Measurements from ENCODE around the gene GRHL3.

Gene GRHL3

DNA sequence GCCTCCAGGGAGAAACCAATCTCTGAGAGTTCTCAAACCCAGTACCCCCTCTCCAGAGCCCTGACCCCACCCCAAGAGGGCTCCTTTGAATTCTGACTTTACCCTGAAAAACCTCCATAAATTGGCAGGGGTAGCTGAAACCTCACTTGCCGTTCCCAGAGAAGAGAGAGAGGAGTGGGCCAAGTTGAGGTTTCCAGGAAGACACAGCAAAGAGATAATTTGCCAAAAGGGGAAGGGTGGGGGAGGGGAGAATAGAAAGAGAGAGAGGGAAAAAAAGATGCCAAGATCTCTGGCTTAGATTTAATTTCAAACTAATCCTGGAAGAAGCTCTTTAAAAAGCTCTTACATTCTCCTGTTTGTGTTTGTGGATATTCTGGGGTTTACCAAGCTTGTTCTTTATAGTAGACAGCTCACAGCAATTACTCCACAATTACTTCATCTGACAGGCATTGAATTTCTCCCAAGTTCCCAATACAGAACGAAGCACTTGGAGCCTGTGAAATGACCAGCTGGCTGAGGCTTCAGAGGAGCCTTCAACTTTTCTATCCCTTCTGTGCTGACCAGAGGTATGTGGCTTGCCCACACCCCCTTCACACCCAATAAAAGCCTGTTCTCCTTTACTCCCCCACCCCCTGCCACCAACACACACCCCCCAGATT lies 1.1 kb upstream of the GRHL3 start:
- DNase-seq (ENCODE audit: low read depth in 3 of 3): no peak

DNA sequence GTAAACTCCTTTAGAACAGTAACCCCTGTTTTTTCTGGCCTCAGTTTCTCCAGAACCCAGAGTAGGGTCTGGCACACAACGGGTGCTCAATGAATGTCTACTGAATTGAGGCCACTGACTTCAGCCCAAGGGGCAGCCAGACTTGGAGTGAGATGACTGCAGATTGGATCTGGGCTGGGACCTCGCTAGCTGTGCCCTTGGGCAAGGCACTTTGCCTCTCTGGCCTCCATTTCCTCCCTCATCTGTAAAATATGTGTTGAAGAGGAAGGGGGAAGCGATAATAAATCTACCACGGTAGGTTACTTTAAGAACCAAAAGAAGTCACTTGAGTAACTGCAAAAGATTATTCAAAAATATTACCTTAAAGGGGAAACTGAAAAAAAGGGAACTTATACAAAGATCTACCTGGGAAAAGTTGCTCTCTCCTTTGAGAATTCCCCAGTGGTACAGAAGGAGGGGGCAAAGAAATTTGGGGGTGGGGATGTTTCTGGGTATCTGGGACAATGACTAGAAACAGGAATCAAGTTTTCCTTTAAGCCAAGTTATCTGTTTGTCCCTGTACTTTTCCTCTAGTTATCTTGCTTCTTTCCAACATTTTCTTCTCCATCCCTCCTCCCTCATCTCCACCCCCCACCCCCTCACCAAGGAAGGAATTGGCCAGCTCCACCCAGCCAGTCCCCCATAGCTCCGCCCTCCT lies 394 bp upstream of the GRHL3 start:
- DNase-seq (ENCODE audit: low read depth in 3 of 3): no peak

DNA sequence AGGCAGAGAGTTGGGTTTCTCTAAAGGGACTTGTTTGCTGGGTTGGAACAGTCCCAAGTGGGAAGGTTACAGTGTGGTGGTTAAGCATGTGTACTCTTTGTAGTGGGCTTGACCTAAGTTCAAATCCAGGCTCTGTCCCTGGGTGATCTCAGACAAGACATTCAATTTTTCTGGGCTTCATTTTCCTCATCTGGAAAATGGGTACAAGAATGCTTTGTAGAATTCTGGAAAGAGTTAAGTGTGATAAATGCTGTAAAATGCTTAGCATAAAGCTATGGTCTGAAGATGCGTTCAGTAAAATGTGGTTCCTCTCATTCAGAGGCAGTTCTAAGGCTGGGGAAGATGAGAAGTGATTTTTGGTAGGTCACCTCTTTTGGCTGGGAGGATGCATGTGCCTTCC lies 805 bp downstream of the GRHL3 start:
- no peak for DNase-seq (ENCODE audit: low read depth in 3 of 3)

DNA sequence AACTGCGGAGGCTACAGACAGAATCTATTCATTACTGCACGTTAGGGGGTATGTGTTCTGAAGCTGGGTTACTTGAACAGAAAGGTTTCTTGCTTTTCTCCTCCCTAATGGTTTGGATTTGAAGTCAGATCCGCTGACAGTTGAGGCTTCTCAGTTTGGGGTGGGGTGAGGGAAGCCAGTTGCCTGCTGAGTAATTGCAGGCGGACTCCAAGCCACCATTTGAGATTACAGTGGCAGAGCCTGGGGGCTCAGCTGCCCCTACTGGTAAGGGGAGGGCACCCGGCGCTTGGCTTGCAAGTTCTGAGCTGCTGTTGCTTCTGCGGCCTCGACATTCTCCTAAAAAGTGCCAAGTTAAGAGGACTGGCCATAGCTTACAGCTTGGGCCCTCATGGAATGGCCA lies 2.0 kb downstream of the GRHL3 start:
- DNase-seq (ENCODE audit: low read depth in 3 of 3): no peak

DNA sequence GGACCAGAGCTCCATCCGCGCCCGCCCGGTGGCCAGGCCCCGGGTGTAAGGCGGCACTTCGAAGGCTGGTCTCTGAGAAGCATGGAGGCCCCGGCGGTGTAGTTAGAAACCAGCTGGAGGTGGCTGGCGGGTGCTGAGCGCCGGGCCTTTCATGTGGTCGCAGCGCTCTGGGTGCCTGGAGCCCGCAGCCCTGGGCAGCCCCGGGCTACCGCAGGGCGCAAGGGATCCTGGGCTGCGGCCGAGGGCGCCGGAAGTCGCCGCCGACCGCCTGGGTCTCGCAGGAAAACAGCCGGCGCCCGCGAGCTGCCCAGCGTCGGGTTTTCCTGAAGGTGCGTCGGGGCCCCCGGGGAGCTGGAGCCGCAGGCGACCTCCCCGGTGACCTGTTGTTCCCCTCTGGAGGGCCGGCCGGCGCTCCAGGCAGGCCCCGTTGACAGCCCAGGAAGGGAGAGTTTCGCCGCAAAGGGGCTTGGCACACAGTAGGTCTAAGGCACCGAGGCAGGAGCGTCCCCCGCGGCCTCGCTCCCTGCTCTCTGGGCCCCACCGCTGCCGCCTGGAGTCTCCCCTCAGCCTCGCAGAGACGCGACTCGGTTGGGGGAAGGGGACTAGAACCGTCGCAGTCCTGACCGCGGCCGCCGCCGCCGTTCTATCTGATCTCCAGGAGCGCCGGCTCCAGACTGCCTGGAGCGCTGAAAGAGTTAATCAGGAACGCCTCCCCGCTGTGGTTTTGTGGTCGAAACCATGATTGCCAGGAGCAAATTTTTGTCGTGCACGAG lies 2.7 kb downstream of the GRHL3 start:
- peak; percentile 29 to 44 (median 29) for DNase-seq (ENCODE audit: low read depth in 3 of 3)

DNA sequence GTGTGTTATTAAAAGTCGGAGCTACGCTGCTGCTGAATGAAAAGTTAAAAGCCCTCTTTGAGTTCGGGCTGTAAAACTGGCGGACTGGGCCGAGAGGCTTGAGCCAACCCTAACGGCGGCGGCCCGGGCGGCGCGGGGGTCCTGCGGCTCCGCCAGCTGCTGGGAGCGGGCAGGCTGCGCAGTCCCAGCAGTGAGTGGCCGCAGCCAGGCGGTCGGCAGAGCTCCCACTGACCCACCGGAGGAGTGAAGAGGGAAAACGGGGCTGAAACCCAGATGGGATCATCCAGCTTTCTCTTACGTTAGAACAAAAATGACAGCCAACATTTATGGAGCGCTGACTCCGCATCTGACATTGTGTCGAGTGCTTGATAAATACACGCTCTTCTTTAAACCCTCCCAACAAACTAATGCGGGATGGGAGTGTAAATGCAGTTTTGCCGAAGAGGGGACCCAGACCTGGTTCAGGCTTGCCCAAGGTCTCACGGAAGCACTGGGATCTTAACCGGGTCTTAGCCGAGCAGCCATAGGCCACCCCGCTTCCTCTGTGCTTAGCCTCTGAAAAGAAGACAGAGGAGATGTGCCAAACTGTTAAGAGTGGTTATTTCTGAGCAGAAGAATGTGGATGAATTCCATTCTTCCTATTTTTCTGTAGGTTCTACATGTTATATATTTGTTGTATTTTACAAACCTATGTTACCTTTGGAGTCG lies 3.5 kb downstream of the GRHL3 start:
- DNase-seq (ENCODE audit: low read depth in 3 of 3): no peak

DNA sequence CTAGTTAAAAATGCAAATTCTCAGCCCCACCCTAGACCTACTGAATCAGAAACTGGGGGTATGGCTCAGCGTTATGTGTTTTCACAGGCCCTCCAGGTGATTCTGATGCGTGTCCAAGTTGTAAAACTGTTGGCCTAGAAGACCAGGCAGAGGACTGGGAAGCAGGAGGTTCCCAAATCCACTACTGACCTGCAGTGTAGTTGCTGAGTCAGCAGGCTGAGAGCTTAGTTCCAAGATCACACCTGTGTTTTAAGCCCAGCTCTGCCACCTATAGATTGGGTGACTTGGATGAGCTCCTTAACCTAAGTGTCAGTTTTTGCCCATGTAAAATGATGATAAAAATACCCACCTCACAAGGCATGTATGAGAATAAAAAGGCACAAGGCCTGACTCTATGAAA lies 4.1 kb downstream of the GRHL3 start:
- DNase-seq (ENCODE audit: low read depth in 3 of 3): no peak

DNA sequence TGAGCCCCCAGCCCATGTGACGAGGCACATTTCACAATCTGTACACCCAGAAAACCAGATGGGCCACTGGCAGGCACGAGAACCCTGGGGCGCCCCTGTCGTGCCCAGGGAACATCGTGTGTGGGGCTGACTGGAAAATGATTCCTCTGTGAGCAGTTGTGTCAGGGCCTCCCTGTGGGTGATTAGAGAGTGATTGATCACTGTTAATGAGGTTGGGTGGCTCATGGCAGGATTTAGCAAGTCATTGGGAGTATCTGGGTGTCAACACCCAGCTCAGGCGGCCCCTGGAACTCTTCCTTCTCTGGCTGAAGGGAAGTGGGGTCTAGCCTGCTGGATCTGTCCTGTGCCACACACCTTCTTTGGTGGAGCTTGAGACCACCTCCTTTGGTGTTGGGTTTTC lies 5.7 kb downstream of the GRHL3 start:
- no peak for DNase-seq (ENCODE audit: low read depth in 3 of 3)

DNA sequence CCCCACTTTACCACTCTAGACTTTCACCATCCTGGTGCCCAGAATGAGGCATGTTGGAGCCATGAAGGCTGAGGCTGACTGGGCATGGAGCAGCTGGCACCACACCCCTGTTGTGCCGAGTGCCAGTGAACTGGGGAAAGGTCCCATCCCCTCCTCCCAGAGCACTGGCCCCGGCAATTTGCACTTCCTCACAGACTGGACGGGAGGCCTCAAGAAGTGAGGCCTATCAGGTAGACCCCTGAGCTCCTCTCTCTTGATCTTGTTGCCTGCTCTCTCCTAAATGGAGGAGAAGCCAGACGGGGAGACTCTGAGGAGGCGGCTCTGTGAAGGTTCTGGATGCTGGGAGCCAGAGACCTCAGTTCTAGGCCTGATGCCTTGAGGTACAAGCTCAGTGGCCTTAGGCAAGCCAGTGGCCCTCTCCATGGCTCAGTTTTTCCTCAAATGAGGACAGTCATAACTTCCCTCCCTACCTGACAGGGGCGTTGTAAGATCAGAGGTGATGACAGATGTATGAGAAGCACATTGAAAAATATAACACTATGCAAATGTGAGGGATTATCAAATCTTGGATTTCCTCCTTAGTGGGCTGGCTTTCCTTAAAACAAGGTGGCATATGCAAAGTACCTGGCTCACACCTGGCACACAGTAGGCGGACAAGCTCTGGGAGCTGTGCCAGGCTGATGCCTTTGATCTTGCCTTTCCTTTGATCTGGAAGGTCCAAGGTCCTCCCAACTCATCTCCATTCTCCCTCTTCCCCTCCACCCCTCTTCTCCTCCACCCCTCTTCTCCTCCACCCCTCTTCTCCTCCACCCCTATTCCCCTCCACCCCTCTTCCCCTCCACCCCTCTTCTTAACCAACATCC lies 6.7 kb downstream of the GRHL3 start:
- no peak for DNase-seq (ENCODE audit: low read depth in 3 of 3)

DNA sequence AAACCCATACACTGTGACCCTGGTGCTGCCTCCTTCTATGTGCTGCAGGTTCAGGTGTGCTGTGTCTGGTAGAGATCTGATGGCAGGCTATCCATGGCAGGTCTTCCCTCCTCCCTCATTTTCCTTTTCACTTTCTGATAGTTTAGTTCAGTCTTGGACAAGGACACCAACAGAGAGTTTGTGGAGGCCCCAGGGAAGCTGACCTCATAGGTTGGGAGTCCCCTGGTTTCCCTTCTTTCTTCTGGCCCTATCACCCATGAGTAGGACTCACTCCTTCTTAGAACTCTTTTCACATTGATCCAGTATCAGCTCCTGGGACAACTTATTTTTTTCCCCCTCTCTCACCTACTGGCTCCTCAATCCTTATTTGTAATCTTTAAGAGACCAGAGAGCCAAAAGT lies 8.3 kb downstream of the GRHL3 start:
- no peak for DNase-seq (ENCODE audit: low read depth in 3 of 3)

DNA sequence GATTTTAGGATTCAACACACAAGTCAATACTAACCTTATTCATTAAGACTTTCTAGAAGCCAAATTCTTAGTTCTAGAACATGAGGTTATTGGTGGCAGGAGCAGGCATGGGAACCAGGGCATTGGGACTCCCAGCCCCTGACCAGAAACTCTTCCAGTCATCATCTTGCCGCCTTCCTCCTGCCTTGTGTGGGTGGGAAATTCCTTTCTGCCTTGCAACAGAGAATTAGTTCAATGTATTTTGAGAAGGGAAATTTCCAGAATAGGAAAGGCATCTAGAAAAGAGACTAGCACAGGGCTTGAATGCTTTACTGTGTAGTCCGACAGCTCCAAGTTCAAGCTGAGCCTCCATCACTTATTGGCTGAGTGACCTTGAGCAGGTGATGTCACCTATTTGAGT lies 8.7 kb downstream of the GRHL3 start:
- DNase-seq (ENCODE audit: low read depth in 3 of 3): no peak

DNA sequence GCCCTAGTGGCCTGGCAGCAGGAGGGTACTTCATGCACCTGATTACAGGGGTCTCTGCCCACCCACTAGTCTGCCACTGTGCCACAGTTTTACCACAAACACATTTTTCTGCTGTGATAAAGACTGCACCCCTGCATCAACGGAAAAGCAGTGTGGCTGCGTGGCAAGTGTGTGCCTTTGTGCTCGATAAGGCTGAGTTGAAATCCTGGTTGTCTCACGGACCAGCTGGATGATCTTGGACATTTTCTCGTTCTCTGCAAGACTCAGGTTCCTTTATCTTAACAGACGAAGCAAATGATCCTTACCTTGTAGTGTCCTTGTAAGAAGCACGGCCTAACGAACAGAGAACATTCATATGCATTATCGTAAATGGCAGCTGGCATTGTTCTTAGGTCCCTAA lies 10.2 kb downstream of the GRHL3 start:
- no peak for DNase-seq (ENCODE audit: low read depth in 3 of 3)

DNA sequence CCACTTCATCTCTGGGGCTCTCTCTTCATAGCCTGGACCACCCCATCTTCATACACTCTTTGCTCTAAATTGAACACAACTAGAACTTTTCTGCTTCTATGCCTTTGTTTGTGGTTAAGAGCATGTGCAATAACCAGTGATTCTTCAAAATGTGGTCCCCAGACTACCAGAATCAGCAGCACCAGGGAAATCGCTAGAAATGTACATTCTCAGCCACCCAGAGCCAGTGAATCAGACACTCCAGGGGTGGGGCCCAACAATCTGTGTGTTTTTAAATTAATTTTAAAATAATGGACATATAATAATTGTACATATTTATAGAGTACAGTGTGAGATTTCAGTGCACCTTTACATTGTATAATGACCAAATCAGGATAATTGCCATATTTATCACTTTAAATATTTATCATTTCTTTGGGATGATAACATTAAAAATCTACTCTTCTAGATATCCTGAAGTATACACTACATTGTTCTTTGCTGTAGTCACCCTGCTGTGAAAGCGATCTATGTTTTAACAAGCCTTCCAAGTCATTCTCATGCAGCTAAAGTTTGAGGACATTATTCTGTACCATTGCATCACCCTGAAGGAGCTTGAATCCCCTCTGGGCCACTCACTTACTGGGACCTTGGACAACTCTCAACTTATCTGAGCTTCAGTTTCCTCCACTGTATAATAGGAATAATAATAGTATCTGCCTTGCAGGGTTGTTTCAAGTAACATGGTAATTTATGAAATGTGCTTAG lies 10.8 kb downstream of the GRHL3 start:
- no peak for DNase-seq (ENCODE audit: low read depth in 3 of 3)

DNA sequence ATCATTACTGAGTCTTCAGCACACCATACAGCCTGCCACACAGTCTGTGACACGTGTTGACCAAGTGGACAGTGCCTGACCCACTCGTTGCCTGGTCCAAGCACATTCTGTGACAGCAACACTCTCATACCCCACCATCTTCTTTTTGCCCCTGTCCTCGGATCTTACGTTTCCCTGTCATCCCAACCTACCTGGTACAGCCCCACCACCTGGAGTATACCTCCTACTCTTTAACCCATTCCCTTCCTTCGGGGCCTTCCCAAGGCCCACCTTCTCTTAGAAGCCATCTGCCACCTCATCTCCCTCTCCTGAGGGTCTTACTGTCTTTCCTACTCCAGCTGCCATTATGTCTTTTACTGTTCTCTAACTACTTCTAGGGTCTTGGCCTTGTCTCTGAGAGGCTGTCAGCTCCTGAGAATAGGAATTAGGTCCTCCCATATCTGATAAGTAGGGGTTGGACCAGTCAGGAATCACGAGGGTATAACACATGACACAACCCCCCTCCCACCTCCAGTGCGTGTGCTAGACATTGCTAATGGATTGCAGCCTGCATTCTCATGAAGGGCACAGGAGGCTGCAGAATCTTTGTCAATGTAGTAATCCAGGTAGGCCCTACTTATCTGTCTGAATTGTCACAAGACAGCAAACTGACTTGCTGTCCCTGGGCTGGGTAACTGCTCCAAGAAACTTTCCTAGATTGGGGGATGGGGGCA lies 13.0 kb downstream of the GRHL3 start:
- DNase-seq (ENCODE audit: low read depth in 3 of 3): no peak

DNA sequence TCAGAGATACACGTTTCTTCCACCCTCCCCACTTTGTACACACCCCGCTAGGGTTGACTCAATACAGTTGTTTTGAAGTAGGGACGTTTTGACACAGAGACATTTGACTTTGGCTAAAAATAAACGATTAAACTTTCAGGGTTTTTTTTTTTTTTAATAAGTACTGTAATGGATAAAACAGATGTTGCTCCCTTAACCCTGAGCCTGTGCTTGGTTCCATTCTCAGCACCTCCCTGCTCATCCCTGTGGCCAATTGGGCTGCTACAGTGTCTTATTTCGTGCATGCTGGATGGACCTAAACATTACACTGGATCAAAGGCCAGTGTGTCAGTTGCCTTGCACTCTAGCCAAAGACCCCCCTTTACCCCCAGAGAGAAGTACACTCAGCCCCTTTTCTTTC lies 16.9 kb downstream of the GRHL3 start:
- no peak for DNase-seq (ENCODE audit: low read depth in 3 of 3)

DNA sequence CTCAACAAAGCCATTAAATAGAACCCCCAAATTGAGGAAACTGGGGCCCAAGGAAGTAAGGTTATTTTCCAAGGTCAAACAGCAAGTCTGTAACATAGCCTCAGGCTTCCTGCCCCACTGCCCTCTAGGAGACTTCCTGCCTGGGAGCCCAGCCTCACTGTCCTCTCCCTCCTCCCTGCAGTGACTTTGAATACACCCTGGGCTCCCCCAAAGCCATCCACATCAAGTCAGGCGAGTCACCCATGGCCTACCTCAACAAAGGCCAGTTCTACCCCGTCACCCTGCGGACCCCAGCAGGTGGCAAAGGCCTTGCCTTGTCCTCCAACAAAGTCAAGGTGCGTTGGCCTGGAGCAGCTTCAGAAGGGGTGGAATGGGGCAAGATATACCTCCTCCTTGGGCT lies 18.3 kb downstream of the GRHL3 start:
- no peak for DNase-seq (ENCODE audit: low read depth in 3 of 3)

DNA sequence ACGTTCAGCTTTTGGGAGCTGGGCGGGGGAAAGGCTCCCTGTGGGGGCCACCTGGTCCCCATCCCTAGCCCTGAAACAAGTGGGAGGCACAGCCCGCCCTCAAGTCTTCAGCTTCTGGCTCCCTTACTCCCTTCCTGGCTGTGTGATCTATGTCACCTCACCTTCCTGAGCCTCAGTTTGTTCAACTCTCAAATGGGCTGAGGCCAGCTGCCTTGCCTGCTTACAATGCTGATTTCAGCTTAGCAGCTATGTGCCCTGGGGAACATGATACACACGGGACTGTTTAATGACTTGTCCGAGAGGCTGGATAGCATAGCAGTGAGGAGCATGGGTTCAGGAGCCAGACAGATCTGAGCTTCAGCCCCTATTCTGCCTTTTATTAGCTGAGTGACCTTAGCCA lies 19.3 kb downstream of the GRHL3 start:
- no peak for DNase-seq (ENCODE audit: low read depth in 3 of 3)

DNA sequence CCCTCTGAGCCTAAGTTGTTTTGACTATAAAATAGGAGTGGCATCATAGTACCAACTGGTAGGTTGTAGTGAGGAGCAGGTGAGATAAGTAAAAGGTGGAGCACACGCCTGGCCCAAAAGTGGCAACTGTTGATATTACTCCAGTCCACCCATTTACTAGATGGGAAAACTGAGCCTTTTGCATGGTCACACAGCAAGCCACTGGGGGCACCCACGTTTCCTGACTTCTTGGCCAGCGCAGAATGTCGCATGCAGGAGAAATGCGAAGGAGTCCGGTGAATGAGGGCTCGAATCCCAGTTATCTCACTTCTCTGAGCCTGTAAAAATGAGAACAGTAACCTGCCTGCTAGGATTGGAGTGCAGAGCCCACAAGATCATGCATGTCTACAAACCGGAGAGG lies 20.8 kb downstream of the GRHL3 start:
- no peak for DNase-seq (ENCODE audit: low read depth in 3 of 3)

DNA sequence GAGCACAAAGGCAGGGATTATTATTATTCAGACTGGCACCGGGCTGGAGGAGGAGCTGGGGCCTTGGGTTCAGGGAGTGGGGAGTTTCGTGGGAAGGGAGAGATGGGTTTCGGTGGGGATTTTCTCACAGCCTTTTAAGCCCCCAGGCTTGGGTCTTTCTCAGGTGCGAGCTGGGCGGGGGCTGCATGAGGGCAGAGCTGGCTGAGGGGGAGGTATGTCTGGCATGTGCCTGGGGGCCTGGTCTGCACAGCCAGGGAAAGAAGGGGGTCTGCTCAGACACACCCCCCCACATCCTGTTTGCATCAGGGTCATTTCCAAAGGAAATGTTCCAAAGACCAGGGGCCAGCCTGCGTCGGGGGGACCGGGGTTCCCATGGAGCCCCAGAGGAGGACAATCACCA lies 21.6 kb downstream of the GRHL3 start:
- no peak for DNase-seq (ENCODE audit: low read depth in 3 of 3)

DNA sequence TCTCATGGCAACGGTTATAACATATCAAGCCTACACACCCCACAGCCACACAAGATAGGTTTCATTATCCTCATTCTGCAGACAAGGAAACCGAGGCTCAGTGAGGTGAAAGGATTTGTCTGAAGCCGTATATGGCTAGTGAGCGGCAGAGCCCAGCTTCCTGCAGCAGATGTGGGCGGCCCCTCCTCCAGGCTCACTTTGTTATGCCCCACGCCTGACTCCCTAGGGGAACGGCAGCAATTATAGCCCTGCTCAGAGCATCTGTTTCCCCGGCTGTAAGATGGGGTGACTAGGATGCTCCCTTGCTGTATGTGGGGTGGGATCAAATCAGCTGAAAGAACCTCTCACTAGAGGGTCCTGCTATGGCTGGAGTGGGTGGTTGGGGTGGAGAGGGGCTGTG lies 22.1 kb downstream of the GRHL3 start:
- DNase-seq (ENCODE audit: low read depth in 3 of 3): no peak
